Posterior cingulate gyrus (tissue), 11 donors: Measurements from ENCODE around the gene CAPN10.
A peak's percentile ranks its signal among the peaks of the same experiment; 100 is the strongest.
"Not testable (repeated sequence)": the region's sequence is repeated elsewhere in the genome, so short reads cannot be mapped to it uniquely, and the experiment has no call there.

Experiments
- DNase-seq, 10 donors: peaks; one replicate each; pipeline versions ENCODE4 v3.0.0 to v3.0.0-alpha.2; 2020 to 2021; ENCODE audit warnings: mixed read lengths in 3 of 10
- intact Hi-C: fragments of 100-400 bp; cut with DNase I; formaldehyde crosslinking; loops from one replicate; pipeline ENCODE4 v1.15.1; 2023

CAPN10 gene

GRCh38 chr2:240599141-240599583 lies 12.6 kb downstream of the CAPN10 start:
- intact Hi-C loops: no loop called here
- DNase-seq: peak in 4 of 10 donors; percentile 5 to 46 (median 16)

DNA sequence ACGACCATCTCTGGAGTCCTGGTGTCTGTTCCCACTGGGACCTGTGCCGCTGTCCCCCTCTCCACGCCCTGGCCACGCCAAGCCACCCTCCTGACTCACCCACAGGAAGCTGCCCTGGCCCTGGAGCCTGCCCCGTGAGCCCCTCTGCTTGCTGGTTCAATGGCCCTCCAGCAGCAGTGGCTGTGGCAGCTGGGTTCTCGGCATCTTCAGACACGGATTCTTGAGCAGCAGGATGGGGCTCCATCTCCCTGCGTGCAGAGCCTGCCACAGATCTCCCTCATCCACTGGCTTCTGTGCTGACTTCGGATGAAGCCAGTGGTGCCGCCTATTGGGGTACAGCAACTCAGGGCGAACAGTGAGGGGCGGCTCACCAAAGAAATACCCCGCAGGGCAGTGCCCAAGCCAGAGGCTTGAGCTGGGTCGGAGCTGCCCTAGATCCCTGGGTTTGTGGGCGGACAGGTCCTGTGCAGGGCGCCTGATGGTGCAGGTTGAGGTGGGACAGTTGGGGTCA lies 14.0 kb downstream of the CAPN10 start:
- intact Hi-C loops: no loop called here
- peak in 3 of 10 donors; percentile 9 to 72 (median 71) for DNase-seq

DNA sequence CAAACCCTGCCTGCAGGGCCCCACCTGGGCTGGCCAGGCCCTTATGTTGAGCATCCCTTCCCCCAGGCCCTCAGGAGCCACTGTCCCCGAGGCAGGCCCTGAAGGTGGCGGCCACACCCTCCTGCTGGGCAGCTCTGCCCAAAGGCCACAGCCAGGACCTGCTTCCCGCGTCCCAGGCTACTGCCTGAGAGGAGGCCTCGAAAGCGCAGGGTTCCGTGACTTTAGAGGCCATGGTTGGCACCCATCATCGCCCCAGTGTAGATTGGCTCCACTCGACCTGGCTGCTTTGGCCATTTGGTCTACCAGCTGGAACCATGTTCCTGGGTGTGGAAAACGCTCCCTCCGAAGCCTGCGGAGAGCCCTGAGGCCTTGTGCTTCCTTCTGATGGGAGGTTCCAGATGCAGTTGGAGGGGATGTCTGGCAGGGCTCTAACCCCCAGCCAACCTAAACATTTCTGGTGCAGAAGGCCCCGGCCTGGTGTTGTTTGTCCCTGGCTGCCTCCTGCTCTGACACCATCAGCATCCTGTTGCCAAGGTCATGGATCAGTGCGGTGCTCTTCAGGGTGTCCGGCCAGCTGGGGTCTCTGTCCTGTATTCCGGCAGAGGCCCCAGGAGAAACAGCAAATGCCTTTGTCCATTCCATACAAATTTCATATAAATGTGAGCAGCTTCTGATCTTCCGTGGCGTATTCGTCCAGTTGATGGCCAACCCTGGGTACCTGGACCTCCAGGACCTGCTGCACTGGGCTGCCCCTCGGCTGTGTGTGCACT lies 14.7 kb downstream of the CAPN10 start:
- intact Hi-C loops: no loop called here

GRCh38 chr2:240601831-240602160 lies 15.3 kb downstream of the CAPN10 start:
- intact Hi-C loops: no loop called here
- peak in 4 of 10 donors; percentile 4 to 77 (median 44) for DNase-seq

More for the DNA sequence above, 14.7 kb downstream of the CAPN10 start:
- peak in 4 of 10 donors; percentile 7 to 79 (median 50) for DNase-seq

DNA sequence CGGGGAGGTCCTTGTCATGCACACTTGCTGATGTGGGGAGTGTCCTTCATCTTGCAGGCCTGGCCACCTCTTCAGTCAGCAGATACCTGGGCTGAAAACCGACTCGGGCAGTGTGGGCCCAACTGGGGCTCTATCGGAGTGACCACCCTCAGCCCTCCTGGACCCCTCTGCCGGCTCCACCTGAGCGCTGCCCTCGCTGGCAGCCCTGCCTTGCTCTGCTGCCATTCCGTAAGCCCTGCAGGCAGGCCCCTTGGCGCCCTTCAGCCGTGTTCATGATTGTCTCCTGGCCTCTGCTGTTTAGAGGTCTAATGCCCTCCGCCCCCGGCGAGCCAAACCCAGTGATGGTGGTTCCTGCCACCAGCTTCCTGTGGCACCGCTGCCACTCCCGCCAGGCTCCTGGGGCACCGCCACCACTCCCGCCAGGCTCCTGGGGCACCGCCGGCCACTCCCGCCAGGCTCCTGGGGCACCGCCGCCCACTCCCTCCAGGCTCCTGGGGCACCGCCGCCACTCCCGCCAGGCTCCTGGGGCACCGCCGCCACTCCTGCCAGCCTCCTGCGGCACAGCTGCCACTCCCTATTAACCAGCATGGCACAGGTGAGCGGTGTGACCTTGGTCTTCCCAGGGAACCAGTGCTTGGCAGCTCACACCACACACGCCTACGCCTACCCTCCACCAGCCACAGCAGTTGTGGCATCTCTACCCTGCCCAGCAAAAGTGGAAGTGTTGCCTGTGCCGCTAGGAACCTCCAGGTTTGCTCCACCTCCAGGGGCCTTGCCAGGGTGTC lies 15.9 kb downstream of the CAPN10 start:
- DNase-seq: peak in 4 of 10 donors; percentile 7 to 77 (median 38)
- intact Hi-C loops: no loop called here

DNA sequence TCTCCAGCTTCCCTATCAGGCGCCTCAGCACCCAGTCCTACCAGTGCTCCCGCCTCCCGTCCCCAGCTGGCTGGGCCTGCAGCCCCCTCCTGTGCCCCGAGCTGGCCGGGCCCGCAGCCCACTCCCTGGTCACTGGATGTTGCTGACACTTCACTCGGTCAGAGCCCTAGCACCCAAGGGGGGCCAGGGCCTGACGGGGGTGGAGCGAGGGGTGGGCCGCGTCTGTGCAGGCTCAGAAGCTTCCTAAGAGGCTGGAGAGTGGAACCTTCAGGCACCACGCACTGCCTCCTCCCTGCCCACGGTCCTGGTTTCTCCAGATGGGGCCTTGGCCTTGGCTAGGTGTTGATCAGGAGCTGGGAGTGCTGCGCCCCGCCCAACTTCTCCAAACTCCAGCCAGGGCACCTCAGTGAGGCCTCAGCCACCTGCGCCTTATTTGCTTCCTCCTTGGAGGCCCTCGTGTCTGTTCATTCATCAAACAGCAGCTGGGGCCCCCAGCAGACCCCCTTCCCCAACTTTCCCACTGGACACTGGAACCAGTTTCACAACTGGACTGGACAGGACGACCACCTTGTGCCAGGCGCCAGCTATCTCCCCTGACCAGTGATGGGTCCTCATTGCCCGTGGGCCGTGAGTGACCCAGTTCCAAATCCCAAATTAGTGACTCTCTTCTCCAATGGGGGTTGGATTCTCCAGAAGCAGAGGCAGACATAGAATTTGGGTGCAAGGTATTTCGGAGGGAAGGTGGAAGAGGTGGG lies 16.7 kb downstream of the CAPN10 start:
- DNase-seq: peak in 3 of 10 donors; percentile 5 to 83 (median 78)
- intact Hi-C loops: no loop called here

GRCh38 chr2:240603846-240604245 lies 17.3 kb downstream of the CAPN10 start:
- intact Hi-C loops: no loop called here
- peak in 5 of 10 donors; percentile 1 to 78 (median 11) for DNase-seq

DNA sequence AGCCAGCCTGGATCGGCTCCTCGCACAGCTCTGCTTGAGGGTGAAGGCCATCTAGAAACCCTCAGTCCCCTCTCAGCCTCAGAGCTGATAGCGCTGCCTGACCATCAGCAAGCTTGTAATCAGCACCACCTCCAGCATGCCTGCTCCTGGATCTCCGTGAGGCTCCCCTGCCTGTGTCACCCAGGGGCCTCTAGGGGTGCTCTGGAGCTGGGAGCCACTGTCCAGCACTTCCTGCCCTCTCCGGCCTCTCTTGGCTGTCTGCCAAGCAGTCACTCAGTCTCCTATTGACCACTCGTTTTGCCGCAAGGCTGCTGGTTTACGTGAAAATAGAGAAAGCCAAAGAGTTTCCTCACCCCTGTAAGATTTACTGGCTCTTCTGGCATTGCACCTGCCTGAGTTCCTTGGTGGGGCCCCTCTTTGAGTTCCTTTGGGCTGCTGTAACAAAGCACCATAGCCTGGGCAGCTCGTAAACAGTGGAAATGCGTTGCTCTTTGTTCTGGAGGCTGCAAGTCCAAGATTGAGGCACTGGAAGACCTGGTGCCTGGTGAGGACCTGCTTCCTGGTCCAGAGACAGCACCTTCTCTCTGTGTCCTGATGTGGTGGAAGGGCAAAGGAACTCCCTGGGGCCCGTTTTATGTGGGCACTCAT lies 17.9 kb downstream of the CAPN10 start:
- peak; percentile 67 to 97 (median 82) for DNase-seq
- intact Hi-C loops: no loop called here

GRCh38 chr2:240604939-240605716 lies 18.6 kb downstream of the CAPN10 start:
- peak in 4 of 10 donors; percentile 9 to 83 (median 53) for DNase-seq
- intact Hi-C loops: no loop called here

GRCh38 chr2:240605867-240606743 lies 19.6 kb downstream of the CAPN10 start:
- intact Hi-C loops: no loop called here
- peak in 2 of 10 donors; percentile 64 to 78 for DNase-seq

- intact Hi-C loops: no loop called here
Observed at GRCh38 chr2:240611601-240612210, 25.2 kb downstream of the CAPN10 start.

GRCh38 chr2:240613781-240614180 lies 27.2 kb downstream of the CAPN10 start:
- intact Hi-C loops: no loop called here
- no peak for DNase-seq

More at GRCh38 chr2:240611601-240612210, 25.2 kb downstream of the CAPN10 start:
- peak in 5 of 10 donors; percentile 2 to 40 (median 5) for DNase-seq

DNA sequence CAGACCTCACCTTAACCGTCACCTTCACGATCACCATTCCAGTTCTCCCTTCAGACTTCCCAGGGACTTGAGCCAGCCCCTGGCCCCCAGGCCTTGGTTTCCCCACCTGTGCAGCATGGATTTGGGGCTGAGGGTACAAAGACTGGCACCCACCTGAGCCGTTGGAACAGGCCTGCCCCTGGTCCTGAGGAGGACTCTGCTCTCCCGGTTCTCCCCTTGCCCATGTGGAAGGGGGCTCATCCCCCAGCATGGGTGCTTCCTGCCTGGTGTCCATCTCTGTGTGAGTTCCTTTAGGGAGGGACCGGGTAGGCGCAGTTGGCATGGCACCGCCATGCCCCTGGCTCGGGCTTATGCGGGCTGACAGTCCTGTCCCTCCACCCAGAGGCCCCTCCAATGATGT lies 27.9 kb downstream of the CAPN10 start:
- DNase-seq: peak in 6 of 10 donors; percentile 2 to 72 (median 8)
- intact Hi-C loops: no loop called here

- DNase-seq: no peak
- intact Hi-C loops: no loop called here
Observed at GRCh38 chr2:240615396-240615795, 28.9 kb downstream of the CAPN10 start.

DNA sequence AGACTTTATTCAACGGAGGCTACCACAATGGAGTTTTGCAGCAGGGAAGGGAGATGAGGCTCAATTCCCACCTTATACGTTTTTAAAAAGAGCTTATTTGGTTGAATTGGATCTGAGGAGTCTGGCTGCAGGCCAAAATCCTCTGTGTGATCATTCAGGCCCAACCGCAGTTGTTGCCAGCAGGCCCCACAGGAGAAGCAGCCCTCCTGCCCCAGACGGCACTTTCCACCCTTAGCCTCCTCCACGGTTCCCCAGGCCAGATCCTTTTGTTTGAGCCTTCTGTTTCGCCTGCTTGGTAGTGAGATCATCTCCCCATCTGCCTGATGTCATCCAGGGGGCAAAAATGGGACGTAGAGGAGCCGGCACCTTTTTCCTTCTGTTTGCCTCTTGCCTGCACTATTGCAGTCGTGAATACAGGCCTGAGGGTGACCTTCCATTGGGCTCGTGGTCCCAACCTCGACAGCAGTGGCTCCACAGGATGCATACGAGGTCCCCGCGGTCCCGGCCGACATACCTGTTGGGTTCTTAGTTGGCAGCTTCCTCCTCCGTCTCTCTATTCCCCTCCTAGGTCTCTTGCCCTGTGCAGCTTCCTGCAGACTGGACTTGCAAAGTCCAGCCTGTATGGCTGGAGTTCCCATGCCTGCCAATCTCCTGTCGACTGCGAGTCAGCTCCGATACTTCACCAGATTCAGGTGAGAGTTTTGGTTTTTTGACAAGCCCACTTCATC lies 29.4 kb downstream of the CAPN10 start:
- peak in 5 of 10 donors; percentile 5 to 53 (median 15) for DNase-seq
- intact Hi-C loops: no loop called here

- peak in 2 of 10 donors; percentile 12 to 15 for DNase-seq
- intact Hi-C loops: not testable (repeated sequence)
Observed at GRCh38 chr2:240616860-240617666, 30.5 kb downstream of the CAPN10 start.
